HG02981 (cell line): ENCODE data around the gene MS4A13.
"Not testable (repeated sequence)": the region's sequence is repeated elsewhere in the genome, so short reads cannot be mapped to it uniquely, and the experiment has no call there.

Experiments used
- ATAC-seq: cut with Tn5 transposase; IDR thresholded peaks from one replicate; pipeline ENCODE4 v1.9.1; 2021; ENCODE audit warnings: mild to moderate bottlenecking, moderate library complexity; ENCODE audit not compliant: unreplicated experiment

MS4A13 gene

GRCh38 chr11:60530454-60531100 is 15.4 kb downstream of the MS4A13 start:
- ATAC-seq, result no peak

GRCh38 chr11:60532383-60532782 is 17.2 kb downstream of the MS4A13 start:
- not testable (repeated sequence) for ATAC-seq

- not testable (repeated sequence) for ATAC-seq
Observed at GRCh38 chr11:60538627-60539026, 23.4 kb downstream of the MS4A13 start.

- no peak for ATAC-seq
Observed at GRCh38 chr11:60544077-60544476, 28.9 kb downstream of the MS4A13 start.

- no peak for ATAC-seq
Observed at GRCh38 chr11:60561254-60561653, 46.1 kb downstream of the MS4A13 start.

GRCh38 chr11:60563553-60564235 is 48.5 kb downstream of the MS4A13 start:
- no peak for ATAC-seq

- no peak for ATAC-seq
Observed at GRCh38 chr11:60566776-60567175, 51.6 kb downstream of the MS4A13 start.

GRCh38 chr11:60570970-60571369 is 55.8 kb downstream of the MS4A13 start:
- no peak for ATAC-seq

- no peak for ATAC-seq
Observed at GRCh38 chr11:60589611-60590010, 74.4 kb downstream of the MS4A13 start.
